Thyroid gland (tissue), 4 donors: ENCODE measurements around the gene DLG2.

Experiments
- CTCF ChIP-seq, 6 experiments: fragments of 200-600 bp in 3 of 6; fragments of 450-650 bp in 3 of 6; sonication (generic) in 3 of 6; IDR thresholded peaks; one replicate each; pipeline ENCODE4 v1.5.1; 2016 to 2019; ENCODE audit warnings: antibody characterized with exemption in 6 of 6, mild to moderate bottlenecking in 2 of 6, inconsistent platforms in 1 of 6, moderate library complexity in 1 of 6
- POLR2A ChIP-seq, 2 donors: fragments of 450-650 bp; IDR thresholded peaks; one replicate each; pipeline ENCODE4 v1.6.1; 2017; ENCODE audit warnings: antibody characterized with exemption in 2 of 2, mild to moderate bottlenecking in 2 of 2, moderate library complexity in 1 of 2

GRCh38 chr11:85582111-85582510 is 45.0 kb downstream of the DLG2 start:
- TF ChIP-seq POLR2A (IDR thresholded peaks at IDR 0.05), result no peak
- no peak for TF ChIP-seq CTCF (IDR thresholded peaks at IDR 0.05)
